ENCODE data around the gene DLG2.

The DLG2 gene

GRCh38 chr11:83760932-83761331 is 1866.2 kb downstream of the DLG2 start:
- Histone ChIP-seq H3K4me1 (ENCODE audit: low read length) (peaks cover 12% of the 10 kb centered on the region), H3K9me3 (ENCODE audit: insufficient read depth, low read length) (no peaks in the 10 kb centered on the region), H3K27ac (ENCODE audit: low read length) (no peak overlapping the region), H3K9ac (ENCODE audit: low read length) (no peak overlapping the region), H3K4me2 (ENCODE audit: low read length) (no peak overlapping the region), H3K4me3 (ENCODE audit: low read length) (no peak overlapping the region), H4K20me1 (ENCODE audit: insufficient read depth, low read length) (no peaks in the 10 kb centered on the region), H3K36me3 (replicated peaks; ENCODE audit: low read depth, low read length) (no peaks in the 10 kb centered on the region), H2AFZ (ENCODE audit: low read depth, low read length) (no peak overlapping the region), H3K27me3 (ENCODE audit: low read depth, low read length) (no peaks in the 10 kb centered on the region), H3K79me2 (ENCODE audit: low read length) (no peaks in the 10 kb centered on the region)
- no peak for TF ChIP-seq EZH2phosphoT487 (IDR thresholded peaks at IDR 0.05; ENCODE audit: low read depth)
- no peak for TF ChIP-seq CTCF (IDR thresholded peaks at IDR 0.05; ENCODE audit: low read depth, low read length)

GRCh38 chr11:83759148-83759547 is 1868.0 kb downstream of the DLG2 start:
- Histone ChIP-seq H3K9ac (ENCODE audit: low read length) (no peak overlapping the region), H3K4me2 (ENCODE audit: low read length) (no peak overlapping the region), H3K9me3 (ENCODE audit: insufficient read depth, low read length) (no peaks in the 10 kb centered on the region), H3K27ac (ENCODE audit: low read length) (no peak overlapping the region), H4K20me1 (ENCODE audit: insufficient read depth, low read length) (no peaks in the 10 kb centered on the region), H3K79me2 (ENCODE audit: low read length) (no peaks in the 10 kb centered on the region), H3K4me1 (ENCODE audit: low read length) (peaks cover 1% of the 10 kb centered on the region; the same call in 1 of the 2 replicates), H3K4me3 (ENCODE audit: low read length) (no peak overlapping the region), H3K27me3 (ENCODE audit: low read depth, low read length) (no peaks in the 10 kb centered on the region), H2AFZ (ENCODE audit: low read depth, low read length) (no peak overlapping the region), H3K36me3 (replicated peaks; ENCODE audit: low read depth, low read length) (no peaks in the 10 kb centered on the region)
- TF ChIP-seq EZH2phosphoT487 (IDR thresholded peaks at IDR 0.05; ENCODE audit: low read depth), result no peak
- TF ChIP-seq CTCF (IDR thresholded peaks at IDR 0.05; ENCODE audit: low read depth, low read length), result no peak

GRCh38 chr11:83751041-83751440 is 1876.1 kb downstream of the DLG2 start:
- Histone ChIP-seq H3K4me1 (ENCODE audit: low read length) (no peaks in the 10 kb centered on the region), H3K79me2 (ENCODE audit: low read length) (no peaks in the 10 kb centered on the region), H2AFZ (ENCODE audit: low read depth, low read length) (no peak overlapping the region), H4K20me1 (ENCODE audit: insufficient read depth, low read length) (no peaks in the 10 kb centered on the region), H3K9ac (ENCODE audit: low read length) (no peak overlapping the region), H3K4me3 (ENCODE audit: low read length) (no peak overlapping the region), H3K27me3 (ENCODE audit: low read depth, low read length) (no peaks in the 10 kb centered on the region), H3K9me3 (ENCODE audit: insufficient read depth, low read length) (no peaks in the 10 kb centered on the region), H3K4me2 (ENCODE audit: low read length) (no peak overlapping the region), H3K27ac (ENCODE audit: low read length) (no peak overlapping the region), H3K36me3 (replicated peaks; ENCODE audit: low read depth, low read length) (no peaks in the 10 kb centered on the region)
- no peak for TF ChIP-seq CTCF (IDR thresholded peaks at IDR 0.05; ENCODE audit: low read depth, low read length)
- no peak for TF ChIP-seq EZH2phosphoT487 (IDR thresholded peaks at IDR 0.05; ENCODE audit: low read depth)

GRCh38 chr11:83746921-83747585 is 1880.1 kb downstream of the DLG2 start:
- Histone ChIP-seq H3K27ac (ENCODE audit: low read length) (no peak overlapping the region), H3K4me1 (ENCODE audit: low read length) (no peaks in the 10 kb centered on the region)
- TF ChIP-seq EZH2phosphoT487 (IDR thresholded peaks at IDR 0.05; ENCODE audit: low read depth), result no peak
- TF ChIP-seq CTCF (IDR thresholded peaks at IDR 0.05; ENCODE audit: low read depth, low read length), result no peak

More at GRCh38 chr11:83746921-83747585, 1880.1 kb downstream of the DLG2 start:
- H3K9me3 ChIP-seq (ENCODE audit: insufficient read depth, low read length), result peaks cover 16% of the 10 kb centered on the region; the same call in 1 of the 2 replicates
- H3K79me2 ChIP-seq (ENCODE audit: low read length), result no peaks in the 10 kb centered on the region
- no peak overlapping the region for H3K9ac ChIP-seq (ENCODE audit: low read length)
- H3K4me2 ChIP-seq (ENCODE audit: low read length), result no peak overlapping the region
- peaks cover 4% of the 10 kb centered on the region for H3K36me3 ChIP-seq (replicated peaks; ENCODE audit: low read depth, low read length)
- no peaks in the 10 kb centered on the region for H3K27me3 ChIP-seq (ENCODE audit: low read depth, low read length)
- H2AFZ ChIP-seq (ENCODE audit: low read depth, low read length), result no peak overlapping the region
- H4K20me1 ChIP-seq (ENCODE audit: insufficient read depth, low read length), result no peaks in the 10 kb centered on the region
- H3K4me3 ChIP-seq (ENCODE audit: low read length), result no peak overlapping the region
